Measurements from ENCODE around the gene EIF4B.

- TF ChIP-seq CTCF (IDR thresholded peaks at IDR 0.05), result no peak
- TF ChIP-seq REST (IDR thresholded peaks at IDR 0.05; ENCODE audit: insufficient read depth in 1 of 2, low read depth in 2 of 2, low read length in 1 of 2), result no peak
- TF ChIP-seq POLR2AphosphoS5 (IDR thresholded peaks at IDR 0.05; ENCODE audit: low read depth, low read length), result no peak
- no peak for TF ChIP-seq TCF7L2 (IDR thresholded peaks at IDR 0.05; ENCODE audit: low read depth, low read length)
These were observed 22.1 kb upstream of the EIF4B start for GRCh38 chr12:52984136-52984535.
